HG03354 (cell line): ENCODE results near the gene ZC3H14.

Experiments used
- ATAC-seq: cut with Tn5 transposase; IDR thresholded peaks from one replicate; pipeline ENCODE4 v1.9.1; 2021; ENCODE audit warnings: mild to moderate bottlenecking; ENCODE audit not compliant: unreplicated experiment, poor library complexity, severe bottlenecking

The ZC3H14 gene

DNA sequence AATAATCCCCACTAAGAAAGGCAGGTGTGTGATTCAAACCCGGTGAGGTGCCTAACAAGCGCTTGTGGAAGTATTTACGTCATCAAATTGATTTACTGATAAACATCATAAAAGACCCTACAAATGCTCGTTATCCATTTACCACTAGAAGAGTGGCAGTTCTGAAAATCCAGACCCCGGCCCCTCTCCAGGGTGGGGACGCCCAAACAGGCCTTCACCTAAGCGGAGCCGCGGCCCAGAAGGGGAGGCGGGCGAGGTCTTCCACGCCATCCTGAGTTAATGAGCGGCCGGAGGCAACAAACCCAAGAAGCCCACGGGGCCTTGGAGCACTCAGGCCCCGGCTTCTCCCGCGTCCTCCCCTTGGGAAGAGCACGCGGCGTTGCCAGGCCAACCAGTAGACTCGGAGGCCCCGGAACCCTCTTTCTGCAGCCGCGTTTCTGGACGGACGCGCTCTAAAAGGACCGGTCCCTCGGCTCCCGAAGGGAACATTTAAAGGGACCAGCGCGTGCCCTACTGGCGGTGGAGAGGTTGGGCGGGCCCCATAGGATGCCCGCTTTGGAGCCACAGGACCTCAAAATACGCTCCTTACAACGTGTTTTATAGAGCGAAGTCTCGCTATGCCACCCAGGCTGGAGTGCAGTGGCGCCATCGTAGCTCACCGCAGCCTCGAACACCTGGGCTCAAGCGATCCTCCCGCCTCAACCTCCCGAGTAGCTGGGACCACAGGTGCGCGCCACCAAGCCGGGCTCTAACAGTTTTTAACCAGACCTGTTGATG, 11.6 kb upstream of the ZC3H14 start:
- no peak for ATAC-seq

DNA sequence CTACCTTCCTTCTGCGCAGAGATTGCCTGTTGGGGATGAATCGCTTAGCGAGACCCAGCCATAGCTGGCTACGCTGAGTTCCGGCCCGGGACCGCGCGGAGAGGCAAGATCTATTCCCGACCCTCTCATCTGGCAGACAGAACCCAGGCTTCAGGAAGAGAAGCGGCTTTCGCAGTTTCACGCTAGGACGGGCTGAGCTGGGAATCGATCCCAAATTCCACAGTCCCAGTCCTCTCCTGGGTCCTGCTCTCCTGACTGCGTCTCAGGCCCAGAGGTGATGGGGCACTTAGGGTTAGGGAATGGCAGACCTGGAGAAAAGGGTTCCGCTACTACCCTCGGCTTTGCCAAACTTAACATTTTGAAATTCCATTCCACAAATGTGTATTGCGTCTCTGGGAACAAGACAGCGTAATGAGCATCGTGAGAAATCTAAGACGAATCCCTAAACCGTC, 10.8 kb upstream of the ZC3H14 start:
- no peak for ATAC-seq

DNA sequence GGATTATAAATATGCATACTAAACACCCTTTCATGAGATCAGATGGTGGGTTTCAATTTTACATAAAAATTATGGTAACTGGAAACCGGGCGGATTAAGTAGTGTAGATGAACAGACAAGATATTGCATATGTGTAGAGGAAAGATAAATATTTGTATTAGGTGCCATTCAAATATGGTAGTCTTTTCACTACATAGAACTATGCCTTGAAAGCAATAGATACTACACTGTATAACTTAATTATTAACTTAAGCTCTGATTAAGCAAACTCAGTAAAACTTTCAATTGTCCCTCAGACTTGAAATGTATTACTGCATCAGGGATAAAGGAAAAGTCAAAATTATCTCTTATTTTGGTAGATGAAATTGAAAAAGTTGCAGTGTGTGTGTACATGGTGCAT, 10.0 kb upstream of the ZC3H14 start:
- no peak for ATAC-seq

DNA sequence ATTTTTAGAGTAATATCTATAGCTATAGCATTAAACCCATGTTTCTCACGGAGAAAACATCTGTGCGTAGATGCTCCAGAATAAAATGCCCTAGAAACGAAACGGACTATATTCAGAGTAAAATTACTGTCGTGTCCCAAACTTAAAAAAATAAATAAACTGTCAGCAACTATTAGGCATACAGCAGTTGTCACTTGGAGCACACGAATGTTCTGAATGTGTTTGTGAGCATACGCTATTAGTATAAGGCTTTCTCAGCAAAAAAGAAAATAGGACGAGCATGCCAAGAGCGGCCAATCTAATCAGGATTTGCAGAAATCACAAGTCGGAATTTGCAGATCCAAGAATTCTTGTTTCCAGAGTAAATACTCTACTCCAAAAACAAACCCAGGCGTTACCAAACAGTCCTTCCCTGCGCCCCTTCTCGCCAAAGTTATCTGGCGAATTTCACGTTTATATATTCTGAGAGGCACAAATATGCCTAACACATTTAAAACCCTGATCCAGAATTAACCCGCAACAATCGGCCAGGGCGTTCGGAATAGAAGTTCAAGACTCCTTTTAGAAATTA, 8.9 kb upstream of the ZC3H14 start:
- ATAC-seq: no peak

DNA sequence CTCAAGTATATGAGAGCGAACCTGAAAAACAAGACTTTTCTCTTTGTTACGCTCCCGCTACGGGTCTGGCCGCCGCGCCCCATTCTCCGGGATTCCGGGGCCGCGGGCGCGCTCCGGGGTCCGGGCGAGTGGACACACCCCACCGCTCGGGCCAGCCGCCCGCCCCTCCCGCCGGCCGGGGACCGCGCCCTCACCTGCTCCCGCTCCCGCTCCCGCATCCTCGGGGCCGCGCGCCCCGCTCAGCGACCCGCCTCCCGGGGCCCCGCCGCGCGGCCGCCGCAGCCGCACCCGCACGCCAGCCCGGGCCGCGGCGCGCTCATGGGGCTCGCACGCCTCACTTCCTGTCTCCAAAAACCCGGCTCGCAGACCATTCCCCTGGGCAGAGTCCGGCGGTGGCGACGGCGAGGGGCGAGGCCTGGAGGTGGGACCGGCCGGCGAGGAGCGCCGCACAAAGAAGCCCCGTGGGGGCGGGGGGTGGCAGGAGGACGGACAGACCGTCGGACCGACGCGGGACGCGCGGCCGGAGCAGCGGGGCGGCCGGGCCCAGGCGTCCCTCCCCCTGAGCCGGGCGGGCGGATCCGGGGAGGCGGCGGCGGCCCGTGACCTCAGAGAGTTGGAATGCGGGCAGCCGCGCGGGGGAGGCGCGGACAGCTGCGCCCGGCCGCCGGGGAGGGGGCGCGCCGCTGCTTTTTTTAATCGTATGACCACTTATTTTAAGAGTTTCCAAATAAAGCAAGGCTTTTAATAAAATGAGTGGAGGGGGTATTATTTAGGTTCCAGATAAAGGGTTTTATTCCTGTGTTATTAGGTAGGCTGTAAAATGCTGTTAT, 8.2 kb upstream of the ZC3H14 start, which contains the start of gene PTPN21:
PTPN21 (minus strand) TSS at position 551 of the 830 bp plus-strand sequence. CDS start 4,590 bp downstream, outside the sequence.
- peak; percentile 55 for ATAC-seq

DNA sequence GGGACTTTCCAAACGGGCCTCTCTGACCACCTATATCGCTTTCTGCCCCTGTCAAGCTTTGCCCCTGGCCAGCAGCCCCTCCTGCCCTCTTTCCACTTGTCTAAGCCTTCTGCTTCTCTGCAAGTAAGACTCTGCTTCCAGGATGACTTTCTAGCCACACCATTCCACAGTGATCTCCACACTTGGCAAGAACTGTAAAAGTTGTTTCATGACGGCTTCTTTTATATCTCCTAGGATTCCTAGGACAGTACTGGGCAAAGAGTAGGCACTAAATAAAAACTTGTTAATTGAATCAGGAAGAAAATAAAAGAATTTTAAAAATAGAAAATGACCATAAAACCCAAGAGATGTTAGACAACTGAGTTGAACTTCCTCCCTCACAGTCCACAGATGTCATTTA, 6.3 kb upstream of the ZC3H14 start:
- ATAC-seq: no peak

DNA sequence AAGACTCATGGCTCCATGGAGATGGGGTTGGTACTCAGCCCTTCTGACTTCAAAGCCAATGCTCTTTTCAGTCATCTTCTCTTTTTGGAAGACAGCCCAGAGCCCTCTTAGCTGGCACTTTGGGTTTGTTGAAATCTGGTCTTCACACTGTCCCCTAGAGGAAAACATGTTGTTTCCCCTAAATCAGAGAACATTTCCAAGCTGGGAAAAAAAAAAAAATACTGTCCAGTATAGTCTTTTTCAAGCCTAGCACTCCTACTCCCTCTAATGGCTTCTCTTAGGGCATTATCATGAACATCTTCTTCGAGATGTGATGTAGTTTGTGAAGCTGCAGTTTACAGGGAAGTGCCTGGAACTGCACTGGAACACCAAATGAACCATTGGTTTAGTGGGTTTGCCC, 3.0 kb upstream of the ZC3H14 start:
- no peak for ATAC-seq

DNA sequence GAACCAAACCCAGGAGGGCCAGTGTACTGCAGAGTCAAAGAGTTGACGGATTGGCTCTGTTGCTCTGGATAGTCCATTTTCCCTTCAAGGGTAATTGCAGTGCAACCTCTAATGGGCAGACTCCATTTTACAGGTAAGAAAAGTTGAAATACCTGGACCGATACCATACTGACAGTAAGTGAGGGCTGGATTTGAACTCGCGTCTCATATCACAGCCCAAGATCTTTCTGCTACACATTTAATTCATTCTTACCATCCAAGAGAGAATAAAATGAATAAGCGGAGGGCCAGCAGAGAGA, 356 bp upstream of the ZC3H14 start:
- no peak for ATAC-seq

DNA sequence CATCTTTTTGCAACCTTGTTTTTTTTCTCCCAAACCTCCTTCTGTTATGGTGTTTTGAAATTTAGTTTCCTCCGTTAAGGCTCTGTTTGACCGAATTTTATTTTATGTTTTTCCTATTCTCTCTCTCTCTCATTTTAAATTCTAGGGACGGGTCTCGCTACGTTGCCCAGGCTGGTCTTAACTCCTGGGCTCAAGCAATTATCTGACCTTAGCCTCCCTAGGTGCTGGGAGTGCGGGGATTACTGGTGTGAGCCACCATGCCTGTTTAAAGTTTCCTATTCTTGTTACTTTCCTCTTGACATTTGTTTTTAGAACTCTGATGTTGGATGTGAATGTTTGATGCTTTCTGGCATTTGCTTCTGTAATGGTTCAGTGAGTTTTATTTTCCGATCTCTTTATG, 1.0 kb downstream of the ZC3H14 start:
- no peak for ATAC-seq

DNA sequence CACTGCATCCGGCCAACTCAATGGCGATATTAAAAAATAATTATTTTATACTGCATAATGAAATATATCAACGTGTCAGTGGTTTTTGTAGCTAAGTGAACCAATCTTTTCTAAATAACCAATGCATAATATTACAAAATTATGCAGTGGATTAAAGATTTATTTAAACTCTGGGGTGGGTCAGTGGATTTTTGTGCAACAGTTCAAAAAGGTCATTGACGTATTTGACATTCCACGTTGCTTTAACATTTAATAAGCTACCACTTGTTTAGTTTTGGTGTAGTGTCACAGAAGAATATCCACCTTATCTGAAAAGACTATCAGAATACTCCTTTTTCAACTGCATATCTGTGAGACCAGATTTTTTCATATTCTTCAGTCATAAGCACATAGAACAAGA, 2.6 kb downstream of the ZC3H14 start:
- ATAC-seq: no peak

DNA sequence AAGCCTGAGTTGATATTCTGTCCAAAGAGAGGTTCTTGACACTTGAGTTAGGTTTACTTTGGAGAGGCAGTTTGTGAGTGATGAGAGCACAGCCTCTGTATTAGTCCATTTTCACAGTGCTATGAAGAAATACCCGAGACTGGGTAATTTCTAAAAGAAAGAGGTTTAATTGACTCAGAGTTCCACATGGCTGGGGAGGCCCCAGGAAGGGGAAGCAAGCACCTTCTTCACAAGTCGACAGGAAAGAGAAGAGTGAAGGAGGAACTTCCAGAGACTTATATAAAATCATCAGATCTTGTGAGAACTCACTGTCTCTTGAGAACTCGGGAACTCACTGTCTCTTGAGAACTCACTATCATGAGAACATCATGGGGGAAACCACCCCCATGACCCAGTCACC, 5.4 kb downstream of the ZC3H14 start:
- ATAC-seq: no peak

DNA sequence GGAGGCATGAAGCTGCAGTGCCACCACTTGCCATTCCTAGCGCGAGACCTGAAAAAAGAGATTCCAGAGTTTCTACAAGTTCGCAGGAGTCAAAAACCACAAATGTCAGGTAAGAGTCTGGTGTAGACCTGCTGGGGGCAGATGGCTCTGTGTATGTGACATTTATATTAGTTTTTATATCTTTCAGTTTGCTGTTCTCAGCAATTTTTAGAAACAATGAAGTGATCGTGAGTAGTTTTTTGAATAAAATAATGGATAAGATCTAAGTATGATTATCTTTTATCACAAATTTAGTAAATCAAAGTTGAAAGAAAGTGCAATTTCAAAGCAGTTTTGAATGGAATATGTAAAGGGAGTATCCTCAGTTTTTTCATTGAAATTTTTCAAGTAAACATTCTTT, 9.3 kb downstream of the ZC3H14 start:
- no peak for ATAC-seq

DNA sequence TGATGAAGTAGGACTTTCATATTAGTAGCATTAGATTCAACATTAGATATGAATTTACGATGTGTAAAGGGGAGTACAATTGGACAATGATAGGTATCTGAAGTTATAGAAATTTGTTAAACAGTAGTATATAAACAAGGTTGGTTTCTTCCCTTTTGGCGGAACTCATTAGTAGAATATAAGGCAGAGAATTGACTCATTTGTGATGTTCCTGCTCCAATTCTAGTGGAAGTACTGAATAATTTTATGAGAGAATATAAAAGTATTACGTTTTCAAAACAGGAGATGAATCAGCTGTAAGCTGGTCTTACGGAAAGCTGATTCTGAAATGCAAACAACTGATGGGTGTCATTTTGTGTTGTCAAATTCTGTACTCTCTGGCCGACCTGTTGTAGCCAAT, 13.4 kb downstream of the ZC3H14 start:
- no peak for ATAC-seq

DNA sequence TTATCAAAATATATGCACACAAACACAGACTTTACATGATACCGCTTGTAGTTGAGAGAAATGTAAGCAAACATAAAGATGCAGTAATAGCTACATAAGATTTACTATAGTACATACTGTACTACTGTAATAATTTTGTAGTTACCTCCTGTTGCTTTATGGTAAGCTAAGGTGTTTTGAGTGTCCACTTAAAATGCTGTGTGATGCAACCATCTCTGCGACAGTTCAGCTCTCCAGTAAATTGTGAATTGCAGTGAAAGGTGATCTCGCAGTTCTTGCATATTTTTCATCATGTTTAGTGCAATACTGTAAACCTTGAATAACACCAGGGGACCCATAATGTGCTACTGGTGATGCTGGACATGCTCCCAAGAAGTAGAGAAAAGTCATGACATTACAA, 21.6 kb downstream of the ZC3H14 start:
- no peak for ATAC-seq

DNA sequence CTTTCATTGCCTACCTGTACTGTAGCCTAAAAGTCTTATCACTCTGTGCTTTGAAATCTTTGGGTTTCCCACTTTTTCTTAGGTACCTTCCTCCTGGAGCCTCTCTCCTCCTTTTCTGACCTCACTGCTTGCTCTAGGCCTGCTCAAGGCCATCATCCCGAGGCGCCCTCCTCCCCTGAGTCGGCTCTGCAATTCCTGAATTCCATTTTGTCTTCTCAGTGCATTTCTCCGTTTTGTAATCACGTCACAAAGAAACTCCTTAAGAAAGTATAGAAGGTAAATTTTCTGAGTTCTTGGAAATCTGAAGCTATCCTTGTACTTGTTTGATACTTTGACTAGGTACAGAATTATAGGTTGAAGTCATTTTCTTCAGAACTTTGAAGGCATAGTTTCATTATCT, 25.2 kb downstream of the ZC3H14 start:
- ATAC-seq: no peak

DNA sequence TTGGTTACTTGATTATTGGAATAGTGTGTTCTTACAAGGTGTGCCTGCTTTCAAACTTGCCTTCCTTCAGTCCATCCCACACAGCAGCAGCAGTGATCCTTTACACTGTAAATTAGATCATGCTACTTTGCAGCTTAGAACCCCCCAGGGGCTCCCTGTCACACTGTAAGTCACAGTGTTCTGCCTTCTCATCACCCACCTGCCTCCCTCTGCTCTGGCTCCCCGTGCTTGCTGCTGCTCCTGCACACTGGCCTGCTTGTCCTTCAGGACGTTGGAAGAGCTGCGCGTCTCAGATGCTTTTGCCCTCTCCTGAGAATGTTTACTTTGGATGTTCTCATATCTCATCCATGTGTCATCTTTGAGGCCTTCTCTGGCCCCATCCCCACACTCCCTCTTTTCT, 27.3 kb downstream of the ZC3H14 start:
- ATAC-seq: no peak

DNA sequence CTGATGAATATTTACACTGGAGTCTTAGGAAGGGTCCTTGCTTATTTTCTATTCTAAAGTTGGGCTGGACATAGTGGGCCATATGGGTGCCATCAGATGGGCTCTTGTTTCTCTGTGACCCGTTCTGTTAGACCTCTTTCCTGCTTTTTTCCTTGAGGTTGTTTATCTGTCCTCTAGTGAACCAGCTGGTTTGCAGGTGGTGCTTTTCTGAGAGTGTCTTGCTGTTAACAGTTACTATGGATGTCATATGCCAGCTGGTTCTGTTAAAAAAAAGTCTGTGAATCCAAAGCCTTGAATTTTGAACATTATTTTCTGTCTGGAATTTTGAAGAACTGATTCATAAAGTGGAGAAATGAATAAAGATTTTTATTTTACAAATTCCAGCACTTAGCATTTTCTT, 29.2 kb downstream of the ZC3H14 start:
- no peak for ATAC-seq

DNA sequence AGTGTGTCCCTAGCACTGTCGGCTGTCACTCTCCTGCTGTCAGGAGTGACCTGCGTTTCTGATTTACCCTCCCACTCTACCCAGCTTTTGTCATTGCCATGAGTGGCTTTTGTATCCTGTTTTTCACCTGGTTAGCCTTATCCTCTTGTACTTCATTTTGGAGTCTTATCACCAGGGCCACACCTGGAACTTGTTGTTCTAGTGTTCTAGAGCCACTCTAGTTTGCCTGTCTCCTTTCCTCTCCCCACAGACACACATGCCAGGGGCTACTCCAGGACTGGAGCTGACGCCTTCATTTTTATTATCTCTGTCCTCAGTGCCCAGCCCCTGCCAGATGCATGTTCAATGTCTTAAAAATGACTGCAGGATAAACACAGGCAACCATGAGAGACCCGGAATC, 34.2 kb downstream of the ZC3H14 start:
- no peak for ATAC-seq

DNA sequence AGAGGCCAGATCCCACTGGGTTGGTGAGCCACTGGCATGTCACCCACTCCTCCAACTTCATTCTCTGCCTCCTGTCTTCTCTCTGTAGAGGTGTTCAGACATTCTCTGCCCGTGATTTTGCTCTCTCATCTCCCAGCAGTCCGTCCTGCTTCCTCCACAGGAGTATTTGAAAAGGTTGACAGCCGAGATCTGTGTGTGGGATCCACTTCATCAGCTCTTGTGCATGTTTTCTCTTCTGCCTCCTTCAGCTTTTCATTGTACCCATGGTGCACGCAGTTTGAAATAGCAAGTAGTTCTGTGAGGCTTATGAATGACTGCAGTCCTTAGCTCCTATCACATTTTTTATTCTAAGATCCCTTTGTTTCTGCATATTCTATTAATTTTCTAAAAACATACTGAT, 34.8 kb downstream of the ZC3H14 start:
- no peak for ATAC-seq

DNA sequence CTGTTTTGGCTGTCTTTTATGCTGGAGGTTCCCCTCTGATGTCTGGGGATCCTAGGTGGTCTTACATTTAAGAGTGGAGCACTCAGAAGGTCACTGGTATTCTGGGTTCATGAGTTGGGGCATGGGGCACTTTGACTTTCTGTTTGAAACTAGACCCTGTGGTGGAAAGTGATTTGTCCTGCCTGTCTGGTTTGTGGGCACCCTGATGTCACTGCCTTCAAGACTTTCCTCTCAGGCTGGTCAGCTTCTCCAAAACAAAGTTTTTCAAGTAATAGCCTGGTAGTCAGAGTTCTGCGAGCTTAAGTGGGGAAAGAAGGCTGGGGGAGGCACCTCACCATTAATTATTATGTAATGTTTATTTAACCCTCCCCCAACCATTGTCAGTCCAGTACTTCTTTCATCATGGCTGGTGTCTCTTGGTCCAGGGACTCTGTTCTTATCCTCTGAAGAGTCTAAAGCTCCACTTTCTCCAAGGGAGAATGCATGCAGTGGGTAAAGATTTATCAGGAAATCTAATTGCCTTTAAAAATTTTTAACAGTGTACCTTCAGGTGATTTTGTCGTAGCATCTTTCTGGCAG, 35.3 kb downstream of the ZC3H14 start:
- ATAC-seq: no peak

DNA sequence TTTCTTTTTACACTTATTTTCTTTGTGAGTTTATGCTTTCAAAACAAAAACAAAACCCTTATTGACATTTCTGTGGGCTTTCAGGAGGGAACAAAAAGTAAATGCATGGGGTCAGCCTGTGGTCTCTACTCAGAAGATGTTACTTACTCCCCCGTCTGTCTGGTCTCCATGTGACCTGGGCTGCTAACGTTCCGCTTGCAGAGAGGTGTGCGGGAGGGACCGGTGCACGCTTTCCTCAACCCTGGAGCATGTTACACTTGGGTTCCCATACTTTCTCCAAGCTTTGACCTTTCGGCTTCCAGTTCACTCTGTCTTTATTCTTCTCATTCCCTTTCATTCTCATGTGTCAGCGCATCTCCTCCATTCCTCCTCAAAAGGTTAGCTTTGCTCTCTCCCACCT, 36.5 kb downstream of the ZC3H14 start:
- ATAC-seq: no peak
